ENCODE results near the gene ATP5PB.

Gene ATP5PB

GRCh38 chr1:111446967-111447892, 2.0 kb upstream of the ATP5PB start:
- DNase-seq, result no peak

- peak in 1 of 4 experiments; percentile 11 for DNase-seq
Observed at GRCh38 chr1:111448482-111448917, 764 bp upstream of the ATP5PB start.

- no peak for DNase-seq
Observed at GRCh38 chr1:111449703-111450017, 396 bp downstream of the ATP5PB start.

- no peak for DNase-seq
Observed at GRCh38 chr1:111450185-111450584, 921 bp downstream of the ATP5PB start.

- DNase-seq, result no peak
Observed at GRCh38 chr1:111452581-111452980, 3.3 kb downstream of the ATP5PB start.

- no peak for DNase-seq
Observed at GRCh38 chr1:111453706-111454105, 4.4 kb downstream of the ATP5PB start.

GRCh38 chr1:111454859-111455641, 5.8 kb downstream of the ATP5PB start:
- DNase-seq, result no peak

GRCh38 chr1:111455642-111456031, 6.4 kb downstream of the ATP5PB start:
- DNase-seq, result no peak

GRCh38 chr1:111461765-111462164, 12.5 kb downstream of the ATP5PB start:
- DNase-seq, result no peak

GRCh38 chr1:111462370-111463028, 13.2 kb downstream of the ATP5PB start:
- DNase-seq, result no peak

- DNase-seq, result no peak
Observed at GRCh38 chr1:111463029-111463683, 13.9 kb downstream of the ATP5PB start.

GRCh38 chr1:111465754-111466153, 16.5 kb downstream of the ATP5PB start:
- no peak for DNase-seq

- no peak for DNase-seq
Observed at GRCh38 chr1:111466480-111466879, 17.2 kb downstream of the ATP5PB start.

- DNase-seq, result no peak
Observed at GRCh38 chr1:111467865-111468716, 18.8 kb downstream of the ATP5PB start.

GRCh38 chr1:111468717-111469100, 19.4 kb downstream of the ATP5PB start:
- no peak for DNase-seq

- DNase-seq, result no peak
Observed at GRCh38 chr1:111469539-111469938, 20.3 kb downstream of the ATP5PB start.

GRCh38 chr1:111470596-111470995, 21.3 kb downstream of the ATP5PB start:
- DNase-seq, result no peak

GRCh38 chr1:111471012-111471411, 21.7 kb downstream of the ATP5PB start:
- DNase-seq, result peak in 2 of 4 experiments; percentile 10 to 40

- DNase-seq, result no peak
Observed at GRCh38 chr1:111471538-111471937, 22.3 kb downstream of the ATP5PB start.

GRCh38 chr1:111474106-111474505, 24.8 kb downstream of the ATP5PB start:
- DNase-seq, result no peak

- DNase-seq, result no peak
Observed at GRCh38 chr1:111474521-111474920, 25.3 kb downstream of the ATP5PB start.

GRCh38 chr1:111475701-111476100, 26.4 kb downstream of the ATP5PB start:
- no peak for DNase-seq
